DND-41 (cell line): ENCODE data around the gene ZNF316.
"Not testable (repeated sequence)": the region's sequence is repeated elsewhere in the genome, so short reads cannot be mapped to it uniquely, and the experiment has no call there.

Experiments used
- ATAC-seq: fragments of 200-7000 bp; cut with Tn5 transposase; 3 replicates; pipeline ENCODE4 v1.9.1; 2021; ENCODE audit warnings: low read depth; ENCODE audit not compliant: insufficient read depth
- DNase-seq: peaks from one replicate; pipeline ENCODE4 v3.0.0-alpha.2; 2020
- H2AFZ ChIP-seq: 2 replicates; pipeline ENCODE4 v1.6.0; 2012; ENCODE audit warnings: low read depth, low read length
- H3K27ac ChIP-seq: 2 replicates; pipeline ENCODE4 v1.5.1; 2012; ENCODE audit warnings: low read length, inconsistent platforms
- H3K27me3 ChIP-seq: fragments of 200-600 bp; sonication (generic); 2 replicates; pipeline ENCODE4 v1.6.0; 2012; ENCODE audit warnings: low read length, mild to moderate bottlenecking, inconsistent platforms; ENCODE audit not compliant: insufficient read depth, poor library complexity
- H3K36me3 ChIP-seq: 2 replicates; pipeline ENCODE4 v1.5.1; 2012; ENCODE audit warnings: low read length, inconsistent platforms; ENCODE audit not compliant: insufficient read depth
- H3K4me1 ChIP-seq: 2 replicates; pipeline ENCODE4 v1.5.1; 2012; ENCODE audit warnings: mild to moderate bottlenecking, low read length; ENCODE audit not compliant: insufficient read depth
- H3K4me2 ChIP-seq: 2 replicates; pipeline ENCODE4 v1.6.0; 2012; ENCODE audit warnings: mild to moderate bottlenecking, moderate library complexity, low read length, inconsistent platforms; ENCODE audit not compliant: insufficient read depth
- H3K4me3 ChIP-seq, 2 experiments: fragments of 200-600 bp in 1 of 2; shearing (Covaris generic) in 1 of 2; 2 replicates each; pipeline ENCODE4 v1.5.1; 2012 to 2016; ENCODE audit warnings: inconsistent platforms in 2 of 2, low read length in 2 of 2, mild to moderate bottlenecking in 2 of 2, low read depth in 1 of 2, moderate library complexity in 1 of 2
- H3K79me2 ChIP-seq: 2 replicates; pipeline ENCODE4 v1.6.0; 2012; ENCODE audit warnings: low read length, inconsistent platforms; ENCODE audit not compliant: insufficient read depth
- H3K9ac ChIP-seq: 2 replicates; pipeline ENCODE4 v1.6.0; 2012; ENCODE audit warnings: low read depth, mild to moderate bottlenecking, inconsistent platforms, low read length, moderate library complexity
- H3K9me3 ChIP-seq: 2 replicates; pipeline ENCODE4 v1.5.1; 2012; ENCODE audit warnings: low read length, moderate library complexity, mild to moderate bottlenecking, inconsistent platforms; ENCODE audit not compliant: insufficient read depth, severe bottlenecking
- H4K20me1 ChIP-seq: 2 replicates; pipeline ENCODE4 v1.6.0; 2012; ENCODE audit warnings: low read length; ENCODE audit not compliant: insufficient read depth
- CTCF ChIP-seq: IDR thresholded peaks from 2 replicates; pipeline ENCODE4 v1.5.1; 2012; ENCODE audit warnings: borderline replicate concordance, low read length, moderate library complexity, mild to moderate bottlenecking; ENCODE audit not compliant: poor library complexity, severe bottlenecking; ENCODE audit errors: extremely low read depth
- EZH2 ChIP-seq: IDR thresholded peaks from 3 replicates; pipeline ENCODE4 v1.6.1; 2012; ENCODE audit warnings: borderline replicate concordance, low read depth, mild to moderate bottlenecking, moderate library complexity, low read length, inconsistent platforms; ENCODE audit not compliant: severe bottlenecking

ZNF316 gene

GRCh38 chr7:6655636-6656385 lies 18.7 kb downstream of the ZNF316 start:
- H2AFZ ChIP-seq: no peak overlapping the region
- ATAC-seq: no peak
- peaks cover 15% of the 10 kb centered on the region; the same call in 1 of the 2 replicates for H4K20me1 ChIP-seq
- no peaks in the 10 kb centered on the region for H3K27me3 ChIP-seq
- H3K4me1 ChIP-seq: no peaks in the 10 kb centered on the region
- H3K4me3 ChIP-seq: no peak overlapping the region
- H3K4me2 ChIP-seq: no peak overlapping the region
- H3K36me3 ChIP-seq: peaks cover 33% of the 10 kb centered on the region
- no peak overlapping the region for H3K27ac ChIP-seq
- TF ChIP-seq CTCF (no peak), EZH2 (no peak)
- H3K79me2 ChIP-seq: no peaks in the 10 kb centered on the region
- peaks cover 3% of the 10 kb centered on the region for H3K9me3 ChIP-seq
- DNase-seq: no peak
- H3K9ac ChIP-seq: no peak overlapping the region

GRCh38 chr7:6656413-6656812 lies 19.3 kb downstream of the ZNF316 start:
- H3K27ac ChIP-seq: no peak overlapping the region
- no peaks in the 10 kb centered on the region for H3K9me3 ChIP-seq
- DNase-seq (no peak), ATAC-seq (no peak)
- peaks cover 15% of the 10 kb centered on the region; the same call in 1 of the 2 replicates for H4K20me1 ChIP-seq
- H3K4me2 ChIP-seq: no peak overlapping the region
- H3K4me3 ChIP-seq: no peak overlapping the region
- H3K27me3 ChIP-seq: no peaks in the 10 kb centered on the region
- no peaks in the 10 kb centered on the region for H3K4me1 ChIP-seq
- TF ChIP-seq EZH2: no peak
- H3K79me2 ChIP-seq: no peaks in the 10 kb centered on the region
- peaks cover 30% of the 10 kb centered on the region for H3K36me3 ChIP-seq
- H2AFZ ChIP-seq: no peak overlapping the region
- no peak overlapping the region for H3K9ac ChIP-seq

- no peak overlapping the region for H3K27ac ChIP-seq
- no peaks in the 10 kb centered on the region for H3K79me2 ChIP-seq
- H4K20me1 ChIP-seq: peaks cover 13% of the 10 kb centered on the region; the same call in 1 of the 2 replicates
- DNase-seq (no peak), ATAC-seq (peak; percentile 59)
- no peaks in the 10 kb centered on the region for H3K9me3 ChIP-seq
- H3K4me3 ChIP-seq: no peak overlapping the region
- H3K4me1 ChIP-seq: no peaks in the 10 kb centered on the region
- no peak overlapping the region for H3K4me2 ChIP-seq
- peaks cover 12% of the 10 kb centered on the region for H3K36me3 ChIP-seq
- H2AFZ ChIP-seq: no peak overlapping the region
- H3K9ac ChIP-seq: no peak overlapping the region
- H3K27me3 ChIP-seq: no peaks in the 10 kb centered on the region
- no peak for TF ChIP-seq EZH2
- no peak for TF ChIP-seq CTCF
These were observed 21.7 kb downstream of the ZNF316 start for GRCh38 chr7:6658618-6659345.

- not testable (repeated sequence) for H2AFZ ChIP-seq, DNase-seq, H3K27me3 ChIP-seq, H3K79me2 ChIP-seq, H3K9ac ChIP-seq, H3K27ac ChIP-seq, ATAC-seq, H3K4me2 ChIP-seq, H3K4me3 ChIP-seq, H4K20me1 ChIP-seq, H3K36me3 ChIP-seq, H3K4me1 ChIP-seq
- peaks cover 34% of the 10 kb centered on the region for H3K9me3 ChIP-seq
These were observed 33.7 kb downstream of the ZNF316 start for GRCh38 chr7:6670851-6671250.
